Stimulated activated CD4-positive, alpha-beta T cell treated with anti-CD3 and anti-CD28 coated beads, TNF-alpha, amount 100 ng/mL, for 4 hours (primary cell): ENCODE results near the gene RTTN.
"Not testable (repeated sequence)": the region's sequence is repeated elsewhere in the genome, so short reads cannot be mapped to it uniquely, and the experiment has no call there.

ENCODE experiments used
- DNase-seq, 3 experiments: peaks; one replicate each; pipeline ENCODE4 v3.0.0-alpha.2; 2020; ENCODE audit warnings: low read depth in 3 of 3

The RTTN gene

GRCh38 chr18:69978732-69979715 is 226.5 kb downstream of the RTTN start:
- no peak for DNase-seq

GRCh38 chr18:69975294-69975693 is 230.2 kb downstream of the RTTN start:
- not testable (repeated sequence) for DNase-seq

GRCh38 chr18:69974365-69974764 is 231.1 kb downstream of the RTTN start:
- DNase-seq, result no peak

- no peak for DNase-seq
These were observed 236.0 kb downstream of the RTTN start for GRCh38 chr18:69969491-69969890.

- no peak for DNase-seq
These were observed 237.4 kb downstream of the RTTN start for GRCh38 chr18:69968039-69968438.

GRCh38 chr18:69963196-69963595 is 242.3 kb downstream of the RTTN start:
- no peak for DNase-seq

GRCh38 chr18:69961718-69962117 is 243.8 kb downstream of the RTTN start:
- no peak for DNase-seq

GRCh38 chr18:69958422-69958821 is 247.1 kb downstream of the RTTN start:
- DNase-seq, result no peak

- DNase-seq, result no peak
These were observed 247.7 kb downstream of the RTTN start for GRCh38 chr18:69957747-69958146.

- no peak for DNase-seq
These were observed 248.5 kb downstream of the RTTN start for GRCh38 chr18:69956665-69957620.

- no peak for DNase-seq
These were observed 249.4 kb downstream of the RTTN start for GRCh38 chr18:69956057-69956456.

GRCh38 chr18:69954719-69955480 is 250.6 kb downstream of the RTTN start:
- DNase-seq, result no peak

GRCh38 chr18:69953191-69953590 is 252.3 kb downstream of the RTTN start:
- no peak for DNase-seq
